AG09309 (cell line): ENCODE results near the gene CDV3.

Experiments used
- DNase-seq: peaks from one replicate; pipeline ENCODE4 v3.0.0-alpha.2; 2010; ENCODE audit warnings: low read depth
- H3K4me3 ChIP-seq: 2 replicates; pipeline ENCODE4 v1.5.1; 2011; ENCODE audit warnings: mild to moderate bottlenecking, low read depth, low read length, moderate library complexity; ENCODE audit not compliant: control insufficient read depth
- CTCF ChIP-seq: IDR thresholded peaks from 2 replicates; pipeline ENCODE4 v1.5.1; 2011; ENCODE audit warnings: mild to moderate bottlenecking, low read depth, low read length, inconsistent platforms; ENCODE audit not compliant: insufficient read depth, control insufficient read depth; ENCODE audit errors: missing control alignments

CDV3 gene

GRCh38 chr3:133588784-133589465, 15.4 kb downstream of the CDV3 start:
- DNase-seq: no peak
- no peak for TF ChIP-seq CTCF
- no peak overlapping the region for H3K4me3 ChIP-seq

- no peak for TF ChIP-seq CTCF
- H3K4me3 ChIP-seq: no peak overlapping the region
- DNase-seq: no peak
Measured at GRCh38 chr3:133589503-133589902, 16.0 kb downstream of the CDV3 start.

GRCh38 chr3:133591271-133591742, 17.8 kb downstream of the CDV3 start:
- DNase-seq: no peak
- H3K4me3 ChIP-seq: no peak overlapping the region
- no peak for TF ChIP-seq CTCF

GRCh38 chr3:133592843-133593242, 19.4 kb downstream of the CDV3 start:
- no peak for TF ChIP-seq CTCF
- DNase-seq: no peak
- no peak overlapping the region for H3K4me3 ChIP-seq

- TF ChIP-seq CTCF: no peak
- no peak overlapping the region for H3K4me3 ChIP-seq
- no peak for DNase-seq
Measured at GRCh38 chr3:133593243-133593642, 19.8 kb downstream of the CDV3 start.

- H3K4me3 ChIP-seq: no peak overlapping the region
- DNase-seq: no peak
- TF ChIP-seq CTCF: no peak
Measured at GRCh38 chr3:133595341-133595740, 21.9 kb downstream of the CDV3 start.
